ENCODE measurements around the gene CDH4.

DNA sequence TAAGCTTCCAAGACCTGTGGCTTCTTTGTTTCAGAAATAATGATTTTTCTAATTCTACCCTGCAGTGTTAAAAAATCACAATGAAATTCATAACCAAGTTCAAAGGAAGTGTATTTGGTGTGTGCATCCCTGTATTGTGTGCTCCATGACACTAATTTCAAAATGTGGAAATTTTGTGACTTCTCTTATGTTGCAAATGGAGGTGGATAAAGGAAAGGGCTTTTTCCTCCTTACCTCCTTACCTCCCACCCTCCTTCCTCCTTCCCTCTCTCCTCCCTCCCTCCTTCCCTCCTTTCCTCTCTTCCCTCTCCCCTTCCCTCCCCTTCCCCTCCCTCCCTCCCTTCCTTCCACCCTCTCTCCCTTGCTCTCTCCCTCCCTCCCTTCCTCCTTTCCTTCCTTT, 10.5 kb downstream of the CDH4 start:
- TF ChIP-seq, protein P1, sequence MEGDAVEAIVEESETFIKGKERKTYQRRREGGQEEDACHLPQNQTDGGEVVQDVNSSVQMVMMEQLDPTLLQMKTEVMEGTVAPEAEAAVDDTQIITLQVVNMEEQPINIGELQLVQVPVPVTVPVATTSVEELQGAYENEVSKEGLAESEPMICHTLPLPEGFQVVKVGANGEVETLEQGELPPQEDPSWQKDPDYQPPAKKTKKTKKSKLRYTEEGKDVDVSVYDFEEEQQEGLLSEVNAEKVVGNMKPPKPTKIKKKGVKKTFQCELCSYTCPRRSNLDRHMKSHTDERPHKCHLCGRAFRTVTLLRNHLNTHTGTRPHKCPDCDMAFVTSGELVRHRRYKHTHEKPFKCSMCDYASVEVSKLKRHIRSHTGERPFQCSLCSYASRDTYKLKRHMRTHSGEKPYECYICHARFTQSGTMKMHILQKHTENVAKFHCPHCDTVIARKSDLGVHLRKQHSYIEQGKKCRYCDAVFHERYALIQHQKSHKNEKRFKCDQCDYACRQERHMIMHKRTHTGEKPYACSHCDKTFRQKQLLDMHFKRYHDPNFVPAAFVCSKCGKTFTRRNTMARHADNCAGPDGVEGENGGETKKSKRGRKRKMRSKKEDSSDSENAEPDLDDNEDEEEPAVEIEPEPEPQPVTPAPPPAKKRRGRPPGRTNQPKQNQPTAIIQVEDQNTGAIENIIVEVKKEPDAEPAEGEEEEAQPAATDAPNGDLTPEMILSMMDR (IDR thresholded peaks at IDR 0.05): no peak
- TF ChIP-seq EZH2phosphoT487 (IDR thresholded peaks at IDR 0.05): no peak
- no peak for TF ChIP-seq EZH2 (IDR thresholded peaks at IDR 0.05)

All from neural progenitor cell (in vitro differentiated cells).